PC-3 (cell line): ENCODE data around the gene TMEM184A.
A peak's percentile ranks its signal among the peaks of the same experiment; 100 is the strongest.

ENCODE experiments used
- EZH2phosphoT487 ChIP-seq: fragments of 300-600 bp; sonication (generic); IDR thresholded peaks from 2 replicates; pipeline ENCODE4 v1.6.1; 2018; ENCODE audit warnings: mild to moderate bottlenecking, antibody characterized with exemption, low read length, borderline replicate concordance
- TF ChIP-seq, protein P1 (sequence below): fragments of 300-600 bp; sonication (generic); conservative IDR thresholded peaks from 2 replicates; pipeline ENCODE4 v1.5.1; 2017; ENCODE audit warnings: antibody characterized with exemption, low read depth, mild to moderate bottlenecking, low read length

DNA sequence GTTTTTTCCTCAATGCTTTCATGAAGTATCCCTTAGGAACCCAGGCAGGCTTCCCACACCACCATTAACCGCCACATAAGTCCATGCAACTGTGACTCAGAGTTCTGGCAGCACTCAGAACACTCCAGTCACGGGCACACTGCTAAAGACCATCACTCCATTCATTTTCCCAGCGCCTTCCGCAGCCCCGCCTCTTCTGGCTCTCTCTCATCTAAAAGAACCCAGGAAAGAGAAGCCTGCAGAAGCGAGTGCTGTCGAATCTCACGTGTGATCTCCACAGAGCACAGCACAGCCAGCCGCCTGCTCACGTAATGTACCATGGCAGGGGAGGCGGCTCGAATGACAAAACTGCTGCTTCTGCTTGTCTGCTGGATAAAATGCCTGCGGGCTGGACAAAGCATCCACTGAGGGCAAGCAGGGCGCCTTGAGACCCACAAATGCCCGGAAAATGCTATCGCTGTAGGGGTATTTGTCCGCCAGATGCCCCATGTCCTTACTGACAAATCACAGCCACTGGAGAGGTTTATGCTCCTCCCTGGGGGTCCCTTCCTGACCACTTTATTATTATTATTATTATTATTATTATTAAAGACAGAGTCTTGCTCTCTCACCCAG is 12.0 kb upstream of the TMEM184A start:
- TF ChIP-seq, protein P1, sequence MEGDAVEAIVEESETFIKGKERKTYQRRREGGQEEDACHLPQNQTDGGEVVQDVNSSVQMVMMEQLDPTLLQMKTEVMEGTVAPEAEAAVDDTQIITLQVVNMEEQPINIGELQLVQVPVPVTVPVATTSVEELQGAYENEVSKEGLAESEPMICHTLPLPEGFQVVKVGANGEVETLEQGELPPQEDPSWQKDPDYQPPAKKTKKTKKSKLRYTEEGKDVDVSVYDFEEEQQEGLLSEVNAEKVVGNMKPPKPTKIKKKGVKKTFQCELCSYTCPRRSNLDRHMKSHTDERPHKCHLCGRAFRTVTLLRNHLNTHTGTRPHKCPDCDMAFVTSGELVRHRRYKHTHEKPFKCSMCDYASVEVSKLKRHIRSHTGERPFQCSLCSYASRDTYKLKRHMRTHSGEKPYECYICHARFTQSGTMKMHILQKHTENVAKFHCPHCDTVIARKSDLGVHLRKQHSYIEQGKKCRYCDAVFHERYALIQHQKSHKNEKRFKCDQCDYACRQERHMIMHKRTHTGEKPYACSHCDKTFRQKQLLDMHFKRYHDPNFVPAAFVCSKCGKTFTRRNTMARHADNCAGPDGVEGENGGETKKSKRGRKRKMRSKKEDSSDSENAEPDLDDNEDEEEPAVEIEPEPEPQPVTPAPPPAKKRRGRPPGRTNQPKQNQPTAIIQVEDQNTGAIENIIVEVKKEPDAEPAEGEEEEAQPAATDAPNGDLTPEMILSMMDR = no peak
- TF ChIP-seq EZH2phosphoT487 = peak; percentile 49; the same call in 1 of the 2 replicates
